IMR-90 (cell line): ENCODE measurements around the gene FOXO1. TPM values are rescaled to one million over a fixed set of nuclear protein-coding genes. Genes with fewer than 3 reads are reported as not detected.

ENCODE experiments used
- ATAC-seq: fragments of 200-7000 bp; cut with Tn5 transposase; 2 replicates; pipeline ENCODE4 v1.9.1; 2020; ENCODE audit warnings: low read depth, mild to moderate bottlenecking, moderate library complexity
- BruUV-seq: library from RNA; stranded (reverse); fragments of 400-500 nt; replicated peaks from 2 replicates; lab custom pipeline; 2021; lab: Mats Ljungman, UMichigan
- CTCF ChIA-PET: fragments of 300-600 bp; formaldehyde crosslinking; extraction: SDS; loops from one replicate; lab custom pipeline; 2021; ENCODE audit warnings: antibody characterized with exemption; lab: Yijun Ruan, JAX
- POLR2A ChIA-PET: fragments of 300-600 bp; sonication (Branson Sonifier 250); formaldehyde crosslinking; loops from one replicate; lab custom pipeline; 2022; ENCODE audit warnings: antibody characterized with exemption; ENCODE audit not compliant: unreplicated experiment; lab: Charles Lee
- DNase-seq: peaks from one replicate; pipeline ENCODE4 v3.0.0; 2013
- H2AFZ ChIP-seq: replicated peaks from 2 replicates; pipeline ENCODE3; 2013; ENCODE audit warnings: low read length, mild to moderate bottlenecking; ENCODE audit not compliant: poor library complexity
- H2AK5ac ChIP-seq: 2 replicates; pipeline ENCODE4 v1.6.1; 2013; ENCODE audit warnings: low read depth, low read length, inconsistent platforms
- H2AK9ac ChIP-seq: replicated peaks from 2 replicates; pipeline ENCODE3; 2013; ENCODE audit warnings: mild to moderate bottlenecking, low read depth, low read length, moderate library complexity; ENCODE audit not compliant: poor library complexity
- H2BK120ac ChIP-seq: 2 replicates; pipeline ENCODE4 v1.6.1; 2013; ENCODE audit warnings: low read depth, low read length, inconsistent platforms
- H2BK15ac ChIP-seq: 3 replicates; pipeline ENCODE4 v1.6.1; 2013; ENCODE audit warnings: low read depth, low read length, inconsistent platforms
- H2BK20ac ChIP-seq: 2 replicates; pipeline ENCODE4 v1.6.1; 2013; ENCODE audit warnings: low read depth, mild to moderate bottlenecking, inconsistent platforms, low read length, moderate library complexity
- H2BK5ac ChIP-seq: 2 replicates; pipeline ENCODE4 v1.6.1; 2013; ENCODE audit warnings: mild to moderate bottlenecking, low read depth, low read length, inconsistent platforms; ENCODE audit not compliant: poor library complexity, severe bottlenecking
- H3K14ac ChIP-seq: replicated peaks from 2 replicates; pipeline ENCODE4 v1.6.1; 2013; ENCODE audit warnings: low read depth, low read length, inconsistent platforms
- H3K18ac ChIP-seq: 2 replicates; pipeline ENCODE4 v1.6.1; 2013; ENCODE audit warnings: low read depth, low read length, control low read depth
- H3K23ac ChIP-seq: 2 replicates; pipeline ENCODE4 v1.6.1; 2013; ENCODE audit warnings: low read depth, low read length, inconsistent platforms
- H3K27ac ChIP-seq: 2 replicates; pipeline ENCODE4 v1.5.1; 2013; ENCODE audit warnings: mild to moderate bottlenecking, control low read depth, low read length; ENCODE audit not compliant: insufficient read depth
- H3K27me3 ChIP-seq: 2 replicates; pipeline ENCODE4 v1.6.1; 2013; ENCODE audit warnings: low read length; ENCODE audit not compliant: control insufficient read depth, insufficient read depth
- H3K36me3 ChIP-seq: 2 replicates; pipeline ENCODE4 v1.6.1; 2013; ENCODE audit warnings: low read length, mixed read lengths; ENCODE audit not compliant: control insufficient read depth, insufficient read depth
- H3K4ac ChIP-seq: 2 replicates; pipeline ENCODE4 v1.6.1; 2013; ENCODE audit warnings: low read depth, low read length, inconsistent platforms
- H3K4me1 ChIP-seq: 2 replicates; pipeline ENCODE4 v1.6.1; 2013; ENCODE audit warnings: low read length, mixed read lengths; ENCODE audit not compliant: control insufficient read depth, insufficient read depth
- H3K4me2 ChIP-seq: 2 replicates; pipeline ENCODE4 v1.6.1; 2013; ENCODE audit warnings: low read depth, mild to moderate bottlenecking, control low read depth, low read length, moderate library complexity
- H3K4me3 ChIP-seq: 2 replicates; pipeline ENCODE4 v1.5.1; 2013; ENCODE audit warnings: low read depth, mild to moderate bottlenecking, control low read depth, low read length, moderate library complexity; ENCODE audit not compliant: insufficient read depth
- H3K56ac ChIP-seq: 2 replicates; pipeline ENCODE4 v1.6.1; 2013; ENCODE audit warnings: low read length, inconsistent platforms; ENCODE audit not compliant: insufficient read depth; ENCODE audit errors: extremely low read depth
- H3K79me1 ChIP-seq, 2 experiments: 2 replicates each; pipeline ENCODE4 v1.6.1; 2013; ENCODE audit warnings: low read length in 2 of 2, inconsistent platforms in 1 of 2, low read depth in 1 of 2
- H3K9ac ChIP-seq: 2 replicates; pipeline ENCODE4 v1.6.1; 2013; ENCODE audit warnings: low read depth, low read length, control low read depth
- H3K9me1 ChIP-seq: 2 replicates; pipeline ENCODE4 v1.6.1; 2013; ENCODE audit warnings: low read length, inconsistent platforms; ENCODE audit not compliant: insufficient read depth
- H3K9me3 ChIP-seq: 2 replicates; pipeline ENCODE4 v1.6.1; 2013; ENCODE audit warnings: low read length; ENCODE audit not compliant: control insufficient read depth, insufficient read depth
- H4K20me1 ChIP-seq: 2 replicates; pipeline ENCODE4 v1.6.1; 2013; ENCODE audit warnings: low read length, inconsistent platforms; ENCODE audit not compliant: insufficient read depth
- H4K5ac ChIP-seq: 2 replicates; pipeline ENCODE4 v1.6.1; 2013; ENCODE audit warnings: mild to moderate bottlenecking, low read depth, low read length, control low read depth
- H4K8ac ChIP-seq, 2 experiments: 2 replicates each; pipeline ENCODE4 v1.6.1; 2013; ENCODE audit warnings: low read depth in 2 of 2, low read length in 2 of 2, control low read depth in 1 of 2, inconsistent platforms in 1 of 2
- H4K91ac ChIP-seq: 2 replicates; pipeline ENCODE4 v1.6.1; 2013; ENCODE audit warnings: low read depth, low read length, inconsistent platforms; ENCODE audit not compliant: insufficient read depth
- RCOR1 ChIP-seq: IDR thresholded peaks from 2 replicates; pipeline ENCODE4 v1.6.1; 2012; ENCODE audit warnings: mild to moderate bottlenecking, low read length, improper control_type of control experiment; ENCODE audit not compliant: insufficient replicate concordance
- WGBS, 2 experiments: methylation state at CpG; one replicate each; pipeline versions ENCODE4 v1.1.5 to v1.1.7; 2013; ENCODE audit warnings: missing lambda C conversion rate in 2 of 2; ENCODE audit not compliant: insufficient read length in 1 of 2; ENCODE audit errors: extremely low coverage in 2 of 2; 5-methylcytosine and 5-hydroxymethylcytosine counted together
- dilution Hi-C: fragments of 300-500 bp; cut with HindIII; formaldehyde crosslinking; loops from one replicate; pipeline ENCODE4 v1.14.3; 2018; ENCODE audit warnings: low sequenced_read_pairs; ENCODE audit not compliant: unreplicated experiment
- in situ Hi-C: fragments of 300-500 bp; cut with MboI; formaldehyde crosslinking; loops from 3 replicates; pipeline ENCODE4 v1.14.3; 2019; ENCODE audit warnings: low sequenced_read_pairs, inconsistent platforms, mixed read lengths
- intact Hi-C: fragments of 100-400 bp; cut with micrococcal nuclease; formaldehyde crosslinking; loops from 2 replicates; pipeline ENCODE4 v1.10.0; 2022
- polyA plus RNA-seq, 3 experiments: library from polyadenylated mRNA; depleted of rRNA; stranded (reverse); fragments of >200 nt; gene quantifications; 2 replicates each; pipeline ENCODE4 v1.2.3, GENCODE V29; 2012; ENCODE audit warnings: low replicate concordance in 1 of 3
- total RNA-seq: library from RNA; depleted of rRNA; stranded (reverse); fragments of >200 nt; gene quantifications from 2 replicates; pipeline ENCODE4 v1.2.3, GENCODE V29; 2012

The FOXO1 gene
- total and polyA plus RNA-seq, 2 of the 4 experiments (the other 2 are of a cell fraction): 0.12 to 0.18 TPM

GRCh38 chr13:40681341-40682146, 15.1 kb upstream of the FOXO1 start:
- intact Hi-C loops (loop anchor here (1.0 to 10.0 kb wide), 5 partner anchors 739 to 1637 kb away; no protein-coding TSS in a partner anchor), in situ Hi-C loops (loop anchor here (5.0 to 25.0 kb wide), 3 partner anchors 604 to 994 kb away; no protein-coding TSS in a partner anchor), dilution Hi-C loops (no loop called here)
- H3K23ac ChIP-seq: no peak overlapping the region
- WGBS, 2 experiments: 58% methylated on average over 4 of the region's 7 CpGs; no CpG with 5 or more reads in 1 of the 2 experiments
- H2BK120ac ChIP-seq: no peak overlapping the region
- no peaks in the 10 kb centered on the region for H3K9me1 ChIP-seq
- no peak overlapping the region for H4K91ac ChIP-seq
- no peak overlapping the region for H3K56ac ChIP-seq
- H2AFZ ChIP-seq: no peak overlapping the region
- no peak overlapping the region for H4K5ac ChIP-seq
- H3K9ac ChIP-seq: no peak overlapping the region
- no peak overlapping the region for H3K27ac ChIP-seq
- no peak overlapping the region for H4K8ac ChIP-seq
- no TSS peak for BruUV-seq
- H3K27me3 ChIP-seq: no peaks in the 10 kb centered on the region; the same call in 1 of the 2 replicates
- no peak for ATAC-seq
- no peak overlapping the region for H3K4ac ChIP-seq
- no peak overlapping the region for H3K4me2 ChIP-seq
- H2BK5ac ChIP-seq: no peak overlapping the region
- no peak overlapping the region for H2AK9ac ChIP-seq
- no peak overlapping the region for H2BK15ac ChIP-seq
- H2AK5ac ChIP-seq: no peak overlapping the region
- H3K4me1 ChIP-seq: no peaks in the 10 kb centered on the region
- TF ChIP-seq RCOR1: no peak
- no peak overlapping the region for H3K14ac ChIP-seq
- no peak overlapping the region for H3K18ac ChIP-seq
- H3K4me3 ChIP-seq: no peak overlapping the region
- POLR2A ChIA-PET: no interaction called here
- no peaks in the 10 kb centered on the region for H3K79me1 ChIP-seq
- H2BK20ac ChIP-seq: no peak overlapping the region
- CTCF ChIA-PET: interaction anchor here (0.6 kb wide), 2 partner anchors 162 to 704 kb away, joined by 4 to 5 read pairs; no protein-coding TSS in a partner anchor
- no peak for DNase-seq
- H3K9me3 ChIP-seq: no peaks in the 10 kb centered on the region
- no peaks in the 10 kb centered on the region for H4K20me1 ChIP-seq
- H3K36me3 ChIP-seq: no peaks in the 10 kb centered on the region
